ENCODE results near the gene P3H3. TPM values are rescaled to one million over a fixed set of nuclear protein-coding genes. Genes with fewer than 3 reads are reported as not detected.

The P3H3 gene
- total RNA-seq, 1 donor from 2014 or later, result 4.0 TPM

DNA sequence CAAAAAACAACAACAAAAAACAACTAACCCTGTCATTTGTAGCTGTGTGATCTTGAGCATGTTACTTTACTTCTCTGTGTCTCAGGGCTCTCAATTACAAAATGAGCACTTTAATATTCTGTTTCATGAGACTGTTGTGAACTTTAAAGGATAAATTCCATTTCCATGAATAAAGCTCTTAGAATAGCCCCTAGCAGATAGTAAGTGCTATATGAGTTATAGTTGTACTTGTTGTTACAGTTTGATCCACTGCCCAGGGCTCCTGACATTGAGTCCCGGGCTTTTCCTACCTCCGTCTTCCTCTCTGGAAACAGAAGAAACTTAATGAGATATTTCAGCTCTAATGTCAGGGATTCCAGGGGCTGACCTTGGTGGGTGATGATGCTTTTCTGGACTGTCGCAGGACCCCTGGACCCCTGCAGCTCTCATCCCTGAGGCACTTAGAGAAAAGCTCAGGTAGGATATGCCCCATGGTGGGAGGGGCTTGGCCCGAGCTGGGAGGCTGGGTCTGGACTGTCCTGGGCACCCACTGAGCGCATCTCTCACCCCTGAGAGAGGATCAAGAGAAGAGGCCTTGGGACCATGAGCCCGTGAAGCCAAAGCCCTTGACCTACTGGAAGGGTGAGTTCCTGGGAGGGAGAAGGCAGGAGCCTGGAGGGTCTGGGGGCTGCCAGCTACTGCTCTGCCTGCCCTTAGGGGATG lies 5.1 kb downstream of the P3H3 start:
- H3K4me3 Mint-ChIP-seq, result no peak overlapping the region
- H3K27me3 Mint-ChIP-seq (ENCODE audit: insufficient read depth), result peaks cover 24% of the 10 kb centered on the region
- H3K9me3 Mint-ChIP-seq, result no peaks in the 10 kb centered on the region

DNA sequence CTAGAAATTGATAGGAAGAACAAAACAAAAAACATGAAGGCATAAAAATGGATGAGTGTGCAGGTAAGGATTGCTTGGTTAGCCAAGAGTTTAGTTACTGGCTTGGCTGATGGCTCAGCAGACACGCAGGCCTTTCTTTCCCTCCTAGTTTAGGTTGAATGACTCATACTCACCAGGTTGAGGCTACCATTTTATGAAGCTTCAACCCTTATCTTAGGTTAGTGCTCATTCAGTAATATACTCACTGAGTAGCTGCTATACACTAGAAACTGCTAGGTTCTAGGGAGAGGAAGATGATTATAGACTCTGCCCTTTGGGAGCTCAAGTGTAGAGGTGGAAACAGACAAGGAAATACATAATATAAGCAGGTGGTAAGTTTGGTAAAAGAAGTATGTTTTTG lies 6.0 kb downstream of the P3H3 start:
- Mint-ChIP-seq H3K4me3 (no peak overlapping the region), H3K27ac (no peak overlapping the region), H3K9me3 (no peaks in the 10 kb centered on the region), H3K27me3 (ENCODE audit: insufficient read depth) (peaks cover 20% of the 10 kb centered on the region), H3K36me3 (ENCODE audit: low read depth) (no peaks in the 10 kb centered on the region), H3K4me1 (ENCODE audit: low read depth) (peaks cover 18% of the 10 kb centered on the region)
- DNase-seq (ENCODE audit: low spot score), result no peak
- intact Hi-C loops (cut with micrococcal nuclease), result loop anchor here (2.0 kb wide), 1 partner anchor 39 kb away; the partner anchor contains the start of gene SPSB2

More for the DNA sequence above, 5.1 kb downstream of the P3H3 start:
- no peak overlapping the region for H3K27ac Mint-ChIP-seq
- H3K4me1 Mint-ChIP-seq (ENCODE audit: low read depth), result peaks cover 23% of the 10 kb centered on the region
- intact Hi-C loops (cut with micrococcal nuclease), result no loop called here
- DNase-seq (ENCODE audit: low spot score), result no peak
- no peaks in the 10 kb centered on the region for H3K36me3 Mint-ChIP-seq (ENCODE audit: low read depth)

DNA sequence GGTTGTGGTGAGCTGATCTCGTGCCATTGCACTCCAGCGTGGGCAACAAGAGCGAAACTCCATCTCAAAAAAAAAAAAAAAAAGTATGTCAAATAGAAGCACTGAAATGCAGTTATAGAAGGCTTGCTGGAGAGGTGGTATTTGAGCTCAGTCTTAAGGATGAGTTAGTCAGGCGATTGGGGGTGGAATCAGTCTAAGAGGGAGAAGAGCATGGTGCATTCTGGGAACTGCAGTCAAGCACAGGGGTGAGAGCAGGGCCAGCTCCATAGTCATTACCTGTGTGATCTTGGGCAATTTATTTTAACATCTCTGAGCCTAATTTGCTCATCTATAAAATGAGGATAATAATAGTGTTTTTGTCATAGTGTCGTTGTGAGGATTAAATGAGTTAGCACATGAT lies 6.7 kb downstream of the P3H3 start:
- Mint-ChIP-seq H3K4me1 (ENCODE audit: low read depth) (peaks cover 14% of the 10 kb centered on the region), H3K4me3 (no peak overlapping the region), H3K27me3 (ENCODE audit: insufficient read depth) (peaks cover 17% of the 10 kb centered on the region), H3K36me3 (ENCODE audit: low read depth) (no peaks in the 10 kb centered on the region), H3K9me3 (no peaks in the 10 kb centered on the region), H3K27ac (no peak overlapping the region)
- intact Hi-C loops (cut with micrococcal nuclease), result loop anchor here (1.0 to 2.0 kb wide), 2 partner anchors 17 to 38 kb away; partner anchors contain the start of genes SPSB2 and USP5
- DNase-seq (ENCODE audit: low spot score), result no peak

DNA sequence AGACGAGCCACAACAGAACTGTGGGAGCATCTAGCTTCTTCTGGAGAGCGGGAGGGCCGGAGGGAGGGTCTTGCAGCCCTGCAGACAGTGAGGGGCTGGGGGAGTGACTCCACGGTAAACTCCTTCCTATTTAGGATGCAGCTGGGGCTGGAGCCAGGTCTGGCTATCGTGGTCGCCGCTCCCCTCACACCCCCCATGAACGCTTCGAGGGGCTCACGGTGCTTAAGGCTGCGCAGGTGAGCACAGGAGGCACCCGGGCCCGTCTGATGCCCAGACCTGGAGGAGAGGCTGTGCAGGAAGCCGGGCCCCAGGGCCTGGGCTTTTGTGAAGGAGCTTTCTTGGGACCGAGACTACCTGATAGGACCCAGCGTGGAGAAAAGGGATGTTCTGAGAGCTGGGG lies 8.6 kb downstream of the P3H3 start:
- no peak for DNase-seq (ENCODE audit: low spot score)
- no peaks in the 10 kb centered on the region for H3K9me3 Mint-ChIP-seq
- peaks cover 14% of the 10 kb centered on the region for H3K4me1 Mint-ChIP-seq (ENCODE audit: low read depth)
- intact Hi-C loops (cut with micrococcal nuclease), result no loop called here
- no peak overlapping the region for H3K27ac Mint-ChIP-seq
- H3K4me3 Mint-ChIP-seq, result no peak overlapping the region
- H3K27me3 Mint-ChIP-seq (ENCODE audit: insufficient read depth), result peaks cover 7% of the 10 kb centered on the region
- H3K36me3 Mint-ChIP-seq (ENCODE audit: low read depth), result no peaks in the 10 kb centered on the region

DNA sequence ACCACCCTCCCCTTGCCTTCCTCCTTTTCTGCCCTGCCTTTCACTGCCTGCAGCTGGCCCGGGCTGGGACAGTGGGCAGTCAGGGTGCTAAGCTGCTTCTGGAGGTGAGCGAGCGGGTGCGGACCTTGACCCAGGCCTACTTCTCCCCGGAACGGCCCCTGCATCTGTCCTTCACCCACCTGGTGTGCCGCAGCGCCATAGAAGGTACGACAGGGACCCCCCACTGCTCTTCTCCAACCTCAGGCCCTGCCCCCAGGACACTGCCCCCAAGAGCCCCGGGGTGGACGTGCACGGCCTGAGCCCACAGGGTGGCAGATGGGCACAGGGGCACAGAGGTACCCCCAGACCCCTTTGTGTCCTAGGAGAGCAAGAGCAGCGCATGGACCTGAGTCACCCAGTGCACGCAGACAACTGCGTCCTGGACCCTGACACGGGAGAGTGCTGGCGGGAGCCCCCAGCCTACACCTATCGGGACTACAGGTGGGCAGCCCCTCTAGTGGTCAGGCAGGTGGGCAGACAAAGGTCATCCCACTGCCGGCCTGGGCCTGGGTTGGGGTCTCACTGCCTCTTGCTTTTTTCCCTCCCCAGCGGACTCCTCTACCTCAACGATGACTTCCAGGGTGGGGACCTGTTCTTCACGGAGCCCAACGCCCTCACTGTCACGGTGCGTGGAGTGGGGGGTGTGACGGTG lies 9.3 kb downstream of the P3H3 start:
- no peak overlapping the region for H3K4me3 Mint-ChIP-seq
- H3K4me1 Mint-ChIP-seq (ENCODE audit: low read depth), result peaks cover 14% of the 10 kb centered on the region
- H3K9me3 Mint-ChIP-seq, result no peaks in the 10 kb centered on the region
- peaks cover 7% of the 10 kb centered on the region for H3K27me3 Mint-ChIP-seq (ENCODE audit: insufficient read depth)
- intact Hi-C loops (cut with micrococcal nuclease), result no loop called here
- no peaks in the 10 kb centered on the region for H3K36me3 Mint-ChIP-seq (ENCODE audit: low read depth)
- H3K27ac Mint-ChIP-seq, result no peak overlapping the region
- DNase-seq (ENCODE audit: low spot score), result no peak

DNA sequence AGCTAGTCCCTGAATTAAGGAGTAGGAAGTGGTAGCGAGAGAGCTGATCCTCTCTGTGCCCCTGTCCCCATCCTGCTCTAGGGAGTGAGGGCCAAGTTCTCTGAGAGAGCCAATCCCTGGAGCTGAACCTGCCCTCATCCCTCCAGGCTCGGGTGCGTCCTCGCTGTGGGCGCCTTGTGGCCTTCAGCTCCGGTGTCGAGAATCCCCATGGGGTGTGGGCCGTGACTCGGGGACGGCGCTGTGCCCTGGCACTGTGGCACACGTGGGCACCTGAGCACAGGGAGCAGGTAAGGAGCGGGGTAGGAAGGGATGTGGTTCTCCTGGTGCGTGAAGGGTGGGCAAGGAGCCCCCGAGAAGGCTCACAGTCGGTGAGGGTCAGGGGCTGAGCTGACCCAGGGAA lies 10.6 kb downstream of the P3H3 start:
- no peak overlapping the region for H3K27ac Mint-ChIP-seq
- H3K36me3 Mint-ChIP-seq (ENCODE audit: low read depth), result no peaks in the 10 kb centered on the region
- H3K9me3 Mint-ChIP-seq, result no peaks in the 10 kb centered on the region
- H3K4me3 Mint-ChIP-seq, result no peak overlapping the region
- peaks cover 5% of the 10 kb centered on the region for H3K27me3 Mint-ChIP-seq (ENCODE audit: insufficient read depth)
- DNase-seq (ENCODE audit: low spot score), result no peak
- intact Hi-C loops (cut with micrococcal nuclease), result no loop called here
- H3K4me1 Mint-ChIP-seq (ENCODE audit: low read depth), result peaks cover 14% of the 10 kb centered on the region

DNA sequence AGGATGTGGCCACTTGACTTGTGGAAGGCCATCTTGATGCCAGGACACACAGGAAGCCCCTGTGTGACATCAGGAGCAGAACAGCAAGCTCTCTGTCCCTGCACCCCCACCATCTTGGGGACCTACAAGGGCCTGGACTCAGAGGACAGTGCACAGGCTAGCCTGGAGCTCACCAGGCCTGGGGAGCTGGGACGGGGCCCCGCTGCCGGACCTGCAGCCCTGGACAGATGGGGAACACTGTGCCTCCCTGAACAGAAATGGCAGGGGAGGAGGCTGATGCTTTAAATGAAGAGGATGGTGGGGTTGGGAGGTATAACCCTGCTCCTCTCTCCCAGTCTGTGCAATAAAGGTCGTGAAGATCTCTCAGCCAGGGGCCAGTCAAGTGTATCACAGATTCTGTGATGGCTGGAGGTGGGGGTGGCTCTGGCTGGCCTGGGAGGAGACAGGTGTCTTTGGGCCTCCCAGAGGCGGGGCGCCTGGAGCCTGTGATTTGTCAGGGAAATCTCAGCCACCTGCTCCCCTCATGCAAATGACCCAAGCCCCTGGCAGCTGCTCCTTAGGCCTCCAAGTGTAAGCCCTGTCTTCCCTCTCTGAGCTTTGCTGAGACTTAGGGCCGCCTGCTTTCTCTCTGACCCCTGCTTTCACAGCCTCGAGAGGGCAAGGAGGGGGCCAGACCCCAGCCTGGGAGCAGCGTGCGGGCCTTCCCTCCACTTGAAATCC lies 11.4 kb downstream of the P3H3 start:
- H3K36me3 Mint-ChIP-seq (ENCODE audit: low read depth), result no peaks in the 10 kb centered on the region

DNA sequence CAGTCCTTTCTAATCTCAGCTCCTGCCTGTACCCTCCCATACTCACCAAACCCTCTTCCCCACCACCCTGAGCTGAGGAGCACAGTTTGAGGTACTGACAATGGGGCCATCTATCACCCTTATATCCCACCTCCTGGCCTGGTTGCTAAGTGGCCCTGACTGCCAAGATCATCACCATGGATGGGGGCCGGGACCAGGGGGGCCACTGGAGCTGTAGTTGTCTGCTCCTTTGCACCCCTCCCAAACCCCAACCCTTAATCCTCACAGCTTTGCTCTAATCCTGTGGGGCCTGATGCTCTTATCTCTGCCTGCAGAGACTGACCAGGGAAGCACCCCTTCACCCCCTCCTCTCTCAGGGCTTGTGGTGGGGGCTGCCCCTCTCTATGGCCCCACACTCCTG lies 12.1 kb downstream of the P3H3 start:
- intact Hi-C loops (cut with micrococcal nuclease), result no loop called here
- Mint-ChIP-seq H3K36me3 (ENCODE audit: low read depth) (peaks cover 5% of the 10 kb centered on the region), H3K9me3 (no peaks in the 10 kb centered on the region), H3K4me1 (ENCODE audit: low read depth) (peaks cover 9% of the 10 kb centered on the region), H3K4me3 (no peak overlapping the region), H3K27me3 (ENCODE audit: insufficient read depth) (peaks cover 2% of the 10 kb centered on the region), H3K27ac (no peak overlapping the region)
- DNase-seq (ENCODE audit: low spot score), result no peak

More for the DNA sequence above, 11.4 kb downstream of the P3H3 start:
- Mint-ChIP-seq H3K9me3 (no peaks in the 10 kb centered on the region), H3K4me1 (ENCODE audit: low read depth) (peaks cover 9% of the 10 kb centered on the region), H3K27me3 (ENCODE audit: insufficient read depth) (peaks cover 2% of the 10 kb centered on the region), H3K4me3 (no peak overlapping the region), H3K27ac (no peak overlapping the region)
- DNase-seq (ENCODE audit: low spot score), result no peak
- intact Hi-C loops (cut with micrococcal nuclease), result no loop called here

DNA sequence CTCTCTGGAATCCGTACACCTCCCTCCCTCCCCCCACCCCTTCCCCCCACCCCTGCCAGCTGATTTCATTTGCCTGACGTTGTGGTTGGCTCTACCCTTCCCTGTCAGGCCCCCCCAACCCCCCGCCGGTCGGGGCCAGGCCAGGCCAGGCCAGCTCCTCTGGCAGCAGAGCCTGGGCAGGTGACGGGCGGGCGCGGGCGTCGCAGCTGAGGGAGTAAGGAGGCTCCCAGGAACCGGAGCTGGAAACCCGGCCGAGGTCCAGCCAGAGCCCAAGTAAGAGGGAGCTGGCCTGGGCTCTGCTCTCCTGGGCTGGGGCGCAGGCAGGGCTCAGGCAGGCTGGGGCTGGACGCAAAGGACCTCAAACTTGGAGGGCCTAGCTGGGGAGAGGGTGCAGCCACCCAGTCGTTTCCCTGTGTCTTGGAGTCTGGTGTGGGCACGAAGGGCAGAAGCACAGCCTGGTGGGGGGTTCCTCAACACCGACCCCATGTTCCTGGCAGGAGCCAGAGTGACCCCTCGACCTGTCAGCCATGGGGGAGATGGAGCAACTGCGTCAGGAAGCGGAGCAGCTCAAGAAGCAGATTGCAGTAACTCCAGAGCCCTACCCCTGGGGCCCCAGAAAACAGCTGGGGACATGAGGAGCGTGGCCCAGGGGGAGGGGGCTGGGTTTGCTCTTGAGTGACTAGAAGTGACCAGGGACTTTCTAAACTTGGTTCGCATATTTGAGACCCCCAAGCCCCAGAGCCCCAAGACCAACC lies 12.7 kb downstream of the P3H3 start, which contains the start of gene GNB3:
Gene GNB3, plus strand, starts transcription at position 165 of the 755 bp plus-strand sequence. Its CDS starts 363 bp downstream, at position 528.
- Mint-ChIP-seq H3K27ac (no peak within 1 kb of the TSS), H3K9me3 (no peaks in the 10 kb centered on the region), H3K36me3 (ENCODE audit: low read depth) (peaks cover 5% of the 10 kb centered on the region), H3K4me1 (ENCODE audit: low read depth) (peaks cover 4% of the 10 kb centered on the region), H3K4me3 (no peak within 1 kb of the TSS), H3K27me3 (ENCODE audit: insufficient read depth) (peaks cover 2% of the 10 kb centered on the region)
- DNase-seq (ENCODE audit: low spot score), result no peak
- intact Hi-C loops (cut with micrococcal nuclease), result no loop called here

DNA sequence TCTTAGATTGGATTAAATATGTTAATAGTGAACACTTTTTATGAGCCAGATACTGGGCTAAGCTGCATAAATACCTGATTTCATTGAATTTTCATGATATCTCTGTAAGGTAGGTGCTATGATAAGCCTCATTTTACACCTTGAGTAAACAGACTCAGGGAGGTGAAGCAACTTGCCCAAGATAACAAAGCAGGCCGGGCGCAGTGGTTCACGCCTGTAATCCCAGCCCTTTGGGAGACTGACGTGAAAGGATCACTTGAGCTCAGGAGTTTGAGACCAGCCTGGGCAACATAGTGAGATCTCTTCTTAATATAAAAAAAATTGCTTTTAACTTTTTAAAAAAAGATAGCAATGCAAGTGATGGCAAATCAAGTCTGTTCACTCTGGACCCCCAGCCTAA lies 13.9 kb downstream of the P3H3 start:
- H3K4me1 Mint-ChIP-seq (ENCODE audit: low read depth), result peaks cover 4% of the 10 kb centered on the region
- H3K4me3 Mint-ChIP-seq, result no peak overlapping the region
- peaks cover 2% of the 10 kb centered on the region for H3K27me3 Mint-ChIP-seq (ENCODE audit: insufficient read depth)
- H3K36me3 Mint-ChIP-seq (ENCODE audit: low read depth), result peaks cover 9% of the 10 kb centered on the region
- intact Hi-C loops (cut with micrococcal nuclease), result no loop called here
- no peak overlapping the region for H3K27ac Mint-ChIP-seq
- no peaks in the 10 kb centered on the region for H3K9me3 Mint-ChIP-seq
- no peak for DNase-seq (ENCODE audit: low spot score)

DNA sequence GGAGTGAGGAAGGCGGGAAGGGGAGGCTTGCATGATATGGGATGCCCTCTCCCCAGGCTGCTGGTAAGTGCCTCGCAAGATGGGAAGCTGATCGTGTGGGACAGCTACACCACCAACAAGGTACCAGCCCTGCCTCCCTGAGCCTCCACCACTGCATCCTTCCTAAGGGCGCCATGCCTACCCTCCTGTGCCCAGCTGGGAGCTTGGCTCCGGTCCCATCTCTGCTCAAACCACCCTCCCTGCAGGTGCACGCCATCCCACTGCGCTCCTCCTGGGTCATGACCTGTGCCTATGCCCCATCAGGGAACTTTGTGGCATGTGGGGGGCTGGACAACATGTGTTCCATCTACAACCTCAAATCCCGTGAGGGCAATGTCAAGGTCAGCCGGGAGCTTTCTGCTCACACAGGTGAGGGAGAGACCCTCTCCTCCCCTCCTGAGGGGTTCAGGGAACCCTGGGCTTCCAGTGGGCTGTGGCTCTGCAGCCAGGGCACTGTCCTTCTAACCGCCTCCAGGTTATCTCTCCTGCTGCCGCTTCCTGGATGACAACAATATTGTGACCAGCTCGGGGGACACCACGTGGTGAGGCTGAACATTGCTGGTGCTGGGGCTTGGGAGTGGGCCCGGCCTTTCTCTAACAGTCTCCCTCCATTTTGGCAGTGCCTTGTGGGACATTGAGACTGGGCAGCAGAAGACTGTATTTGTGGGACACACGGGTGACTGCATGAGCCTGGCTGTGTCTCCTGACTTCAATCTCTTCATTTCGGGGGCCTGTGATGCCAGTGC lies 15.1 kb downstream of the P3H3 start:
- H3K4me1 Mint-ChIP-seq (ENCODE audit: low read depth), result peaks cover 9% of the 10 kb centered on the region
- H3K27ac Mint-ChIP-seq, result no peak overlapping the region
- H3K9me3 Mint-ChIP-seq, result no peaks in the 10 kb centered on the region
- H3K4me3 Mint-ChIP-seq, result no peak overlapping the region
- no peak for DNase-seq (ENCODE audit: low spot score)
- H3K36me3 Mint-ChIP-seq (ENCODE audit: low read depth), result peaks cover 15% of the 10 kb centered on the region
- intact Hi-C loops (cut with micrococcal nuclease), result no loop called here
- peaks cover 2% of the 10 kb centered on the region for H3K27me3 Mint-ChIP-seq (ENCODE audit: insufficient read depth)

DNA sequence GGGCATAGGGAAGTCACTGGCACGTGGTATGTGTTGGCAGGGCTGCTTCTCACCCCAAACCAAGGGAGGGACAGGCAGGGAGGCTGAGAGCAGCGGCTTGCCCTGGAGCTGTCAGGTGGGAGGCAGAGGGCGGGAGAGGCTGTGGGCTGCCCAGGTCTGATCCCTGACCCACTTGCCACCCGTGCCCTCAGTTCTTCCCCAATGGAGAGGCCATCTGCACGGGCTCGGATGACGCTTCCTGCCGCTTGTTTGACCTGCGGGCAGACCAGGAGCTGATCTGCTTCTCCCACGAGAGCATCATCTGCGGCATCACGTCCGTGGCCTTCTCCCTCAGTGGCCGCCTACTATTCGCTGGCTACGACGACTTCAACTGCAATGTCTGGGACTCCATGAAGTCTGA lies 17.2 kb downstream of the P3H3 start:
- no peaks in the 10 kb centered on the region for H3K27me3 Mint-ChIP-seq (ENCODE audit: insufficient read depth)
- H3K36me3 Mint-ChIP-seq (ENCODE audit: low read depth), result peaks cover 21% of the 10 kb centered on the region
- no peaks in the 10 kb centered on the region for H3K9me3 Mint-ChIP-seq
- H3K27ac Mint-ChIP-seq, result no peak overlapping the region
- no peak overlapping the region for H3K4me3 Mint-ChIP-seq
- DNase-seq (ENCODE audit: low spot score), result no peak
- H3K4me1 Mint-ChIP-seq (ENCODE audit: low read depth), result peaks cover 23% of the 10 kb centered on the region
- intact Hi-C loops (cut with micrococcal nuclease), result no loop called here
